Measurements from ENCODE around the gene APC2. TPM values are rescaled to one million over a fixed set of nuclear protein-coding genes. Genes with fewer than 3 reads are reported as not detected.
A peak's percentile ranks its signal among the peaks of the same experiment; 100 is the strongest.

The APC2 gene
- total and polyA plus RNA-seq, 8 donors = 0.06 to 1.4 (median 0.68) TPM

DNA sequence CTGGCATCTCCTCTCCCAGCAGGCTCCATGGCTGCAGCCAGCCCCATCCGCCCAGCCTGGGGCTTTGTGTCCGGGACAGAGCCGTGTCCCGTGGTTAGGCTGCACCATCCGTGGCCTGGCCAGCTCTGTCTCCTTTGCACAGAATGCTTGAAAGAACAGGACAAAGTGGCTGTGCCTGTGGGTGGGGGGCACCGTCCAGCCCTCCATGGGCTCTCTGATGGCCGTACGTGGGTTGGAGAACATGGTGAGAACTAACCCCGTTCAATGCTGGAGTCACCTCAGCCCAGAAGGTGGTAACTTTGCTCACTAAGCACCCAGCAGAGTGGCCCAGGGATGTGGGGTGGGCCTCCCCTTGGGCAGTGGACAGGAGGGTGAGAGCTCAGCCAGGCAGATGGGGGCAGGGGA, 8.9 kb upstream of the APC2 start:
- no peak overlapping the region for H3K27ac ChIP-seq
- intact Hi-C loops (cut with DNase I) = no loop called here
- H3K27me3 ChIP-seq = peaks cover 8 to 15% of the 10 kb centered on the region in 2 donors
- ATAC-seq (no peak), DNase-seq (no peak)
- TF ChIP-seq, protein P1, sequence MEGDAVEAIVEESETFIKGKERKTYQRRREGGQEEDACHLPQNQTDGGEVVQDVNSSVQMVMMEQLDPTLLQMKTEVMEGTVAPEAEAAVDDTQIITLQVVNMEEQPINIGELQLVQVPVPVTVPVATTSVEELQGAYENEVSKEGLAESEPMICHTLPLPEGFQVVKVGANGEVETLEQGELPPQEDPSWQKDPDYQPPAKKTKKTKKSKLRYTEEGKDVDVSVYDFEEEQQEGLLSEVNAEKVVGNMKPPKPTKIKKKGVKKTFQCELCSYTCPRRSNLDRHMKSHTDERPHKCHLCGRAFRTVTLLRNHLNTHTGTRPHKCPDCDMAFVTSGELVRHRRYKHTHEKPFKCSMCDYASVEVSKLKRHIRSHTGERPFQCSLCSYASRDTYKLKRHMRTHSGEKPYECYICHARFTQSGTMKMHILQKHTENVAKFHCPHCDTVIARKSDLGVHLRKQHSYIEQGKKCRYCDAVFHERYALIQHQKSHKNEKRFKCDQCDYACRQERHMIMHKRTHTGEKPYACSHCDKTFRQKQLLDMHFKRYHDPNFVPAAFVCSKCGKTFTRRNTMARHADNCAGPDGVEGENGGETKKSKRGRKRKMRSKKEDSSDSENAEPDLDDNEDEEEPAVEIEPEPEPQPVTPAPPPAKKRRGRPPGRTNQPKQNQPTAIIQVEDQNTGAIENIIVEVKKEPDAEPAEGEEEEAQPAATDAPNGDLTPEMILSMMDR (IDR thresholded peaks at IDR 0.05) = no peak
- H3K9me3 ChIP-seq = no peaks in the 10 kb centered on the region
- peaks cover 0 to 39% of the 10 kb centered on the region in 2 donors for H3K36me3 ChIP-seq
- peaks cover 13 to 45% of the 10 kb centered on the region in 2 donors for H3K4me1 ChIP-seq
- no peak overlapping the region for H3K4me3 ChIP-seq

DNA sequence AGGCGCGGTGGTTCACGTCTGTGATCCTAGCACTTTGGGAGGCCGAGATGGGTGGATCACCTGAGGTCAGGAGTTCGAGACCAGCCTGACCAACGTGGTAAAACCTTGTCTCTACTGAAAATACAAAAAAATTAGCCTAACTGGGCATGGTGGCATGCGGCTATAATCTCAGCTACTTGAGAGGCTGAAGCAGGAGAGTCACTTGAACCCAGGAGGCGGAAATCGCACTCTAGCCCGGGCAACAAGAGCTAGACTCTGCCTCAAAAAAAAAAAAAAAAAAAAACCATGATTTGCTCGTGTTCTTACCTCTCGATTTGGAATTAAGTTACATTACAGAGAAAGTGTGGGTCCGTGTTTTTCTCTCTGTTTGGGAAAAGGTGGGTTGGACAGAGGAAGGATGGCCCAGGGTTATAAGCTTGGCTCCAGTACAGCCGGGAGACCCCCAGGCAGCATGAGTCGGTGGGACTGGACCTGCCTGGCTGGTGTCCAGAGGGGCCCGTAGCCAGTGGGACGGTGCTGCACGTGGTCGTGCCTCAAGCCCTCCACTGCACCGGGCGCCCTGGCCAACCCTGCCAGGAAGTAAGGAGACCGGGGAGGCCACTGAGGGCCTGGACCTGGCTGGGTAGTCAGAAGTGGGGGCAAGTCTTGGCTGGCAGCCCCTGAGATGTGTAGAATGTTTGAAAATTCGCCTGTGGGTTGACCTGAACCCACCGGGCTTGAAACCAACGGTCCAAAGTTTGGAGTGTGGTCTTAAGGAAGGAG, 8.1 kb upstream of the APC2 start:
- DNase-seq (peak in 1 of 4 donors; percentile 74), ATAC-seq (no peak)
- TF ChIP-seq, protein P1 (IDR thresholded peaks at IDR 0.05) = no peak

DNA sequence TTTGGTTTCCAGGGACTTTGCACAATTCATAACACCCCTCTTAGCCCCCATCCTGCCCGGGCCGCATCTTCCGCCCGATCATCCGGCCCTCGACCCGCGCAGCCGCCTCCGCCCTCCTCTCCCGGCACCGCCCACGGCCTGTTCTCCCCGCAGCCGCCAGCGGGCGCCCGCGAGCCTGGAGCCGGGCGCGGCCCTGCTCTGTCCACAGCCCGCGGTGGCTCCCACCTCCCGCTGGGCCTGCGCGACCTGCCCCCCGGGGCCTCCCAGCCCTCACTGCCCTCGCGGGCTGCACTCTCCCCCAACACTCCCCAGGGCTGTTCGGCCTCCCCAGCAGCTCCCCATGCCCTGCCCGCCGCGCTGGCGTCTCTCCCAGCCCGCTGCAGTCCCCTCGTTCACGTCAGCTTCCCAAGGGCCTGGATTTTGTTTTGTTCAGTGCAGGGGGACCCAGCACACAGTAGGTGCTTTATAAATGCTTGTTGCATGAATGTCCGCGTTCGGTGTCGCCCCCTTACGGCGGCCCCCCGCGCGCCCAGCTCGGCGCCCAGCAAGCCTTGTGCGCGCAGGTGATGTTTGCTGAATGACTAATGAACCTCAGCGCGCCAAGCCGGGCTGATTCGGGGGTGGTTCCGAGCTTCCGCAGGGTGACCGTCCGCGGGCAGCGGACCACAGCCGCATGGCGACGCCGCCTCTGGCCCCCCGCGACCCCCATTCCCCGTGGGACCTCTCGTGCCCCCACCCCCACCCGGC, 4.6 kb upstream of the APC2 start:
- Histone ChIP-seq H3K4me1 (peaks cover 8 to 34% of the 10 kb centered on the region in 2 donors), H3K27me3 (peaks cover 44 to 58% of the 10 kb centered on the region in 2 donors), H3K9me3 (no peaks in the 10 kb centered on the region), H3K4me3 (peak overlapping the region; percentile 13 to 43), H3K27ac (no peak overlapping the region), H3K36me3 (peaks cover 0 to 29% of the 10 kb centered on the region in 2 donors)
- DNase-seq (peak; percentile 53 to 97 (median 64)), ATAC-seq (peak; percentile 96)
- intact Hi-C loops (cut with DNase I) = no loop called here
- TF ChIP-seq, protein P1 (IDR thresholded peaks at IDR 0.05) = peak; percentile 96 to 98

More for the DNA sequence above, 8.1 kb upstream of the APC2 start:
- Histone ChIP-seq H3K9me3 (no peaks in the 10 kb centered on the region), H3K4me3 (no peak overlapping the region), H3K27me3 (peaks cover 16 to 23% of the 10 kb centered on the region in 2 donors), H3K4me1 (peaks cover 20 to 53% of the 10 kb centered on the region in 2 donors), H3K36me3 (peaks cover 0 to 39% of the 10 kb centered on the region in 2 donors), H3K27ac (no peak overlapping the region)
- intact Hi-C loops (cut with DNase I) = no loop called here

DNA sequence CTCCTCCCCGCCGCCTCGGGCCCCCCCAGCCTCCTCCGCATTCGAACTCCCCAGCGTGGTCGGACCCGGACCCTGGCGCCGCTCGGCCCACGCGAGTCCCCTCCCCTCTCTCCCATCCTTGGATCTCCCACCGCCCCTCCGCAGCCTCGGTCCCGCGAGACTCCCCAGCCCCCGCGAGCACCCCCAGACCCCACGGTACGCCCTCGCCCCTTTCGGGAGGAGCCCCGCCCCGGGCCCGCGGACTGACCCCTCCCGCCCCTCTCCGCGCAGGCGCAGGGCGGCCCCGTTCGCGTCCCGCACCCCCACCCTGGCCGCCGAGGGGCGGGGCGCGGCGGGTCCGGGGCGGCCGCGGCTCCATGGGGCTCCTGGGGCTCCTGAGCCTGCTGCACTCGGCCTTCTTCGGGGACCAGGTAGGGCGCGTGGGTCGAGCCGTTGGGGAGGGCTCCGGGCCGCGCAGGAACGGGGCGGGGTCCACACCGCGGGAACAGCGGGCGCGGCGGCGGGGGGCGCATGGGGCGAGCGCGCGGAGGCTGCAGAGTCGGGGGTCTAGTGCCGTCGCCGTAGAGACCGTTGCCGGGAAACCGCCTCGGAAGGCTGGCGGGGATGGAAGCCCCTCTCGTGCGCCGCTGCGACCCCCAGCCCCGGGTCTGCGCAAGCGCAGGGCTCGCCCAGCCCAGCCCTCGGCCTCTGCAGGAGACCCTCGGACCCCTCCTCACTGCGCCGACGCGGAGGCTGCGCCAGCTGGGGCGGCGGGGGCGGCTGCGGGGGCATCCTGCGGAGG, 3.8 kb upstream of the APC2 start:
- Histone ChIP-seq H3K36me3 (peaks cover 0 to 22% of the 10 kb centered on the region in 2 donors), H3K27me3 (peaks cover 51 to 66% of the 10 kb centered on the region in 2 donors), H3K27ac (no peak overlapping the region), H3K4me3 (peak overlapping the region in 1 of 2 donors; percentile 43), H3K9me3 (no peaks in the 10 kb centered on the region), H3K4me1 (peaks cover 7 to 28% of the 10 kb centered on the region in 2 donors)
- ATAC-seq = no peak
- peak in 2 of 4 donors; percentile 48 to 79 for DNase-seq
- intact Hi-C loops (cut with DNase I) = no loop called here
- TF ChIP-seq, protein P1 (IDR thresholded peaks at IDR 0.05) = no peak
